VCaP (cell line): Measurements from ENCODE around the gene MEX3A.
A peak's percentile ranks its signal among the peaks of the same experiment; 100 is the strongest.
"Not testable (repeated sequence)": the region's sequence is repeated elsewhere in the genome, so short reads cannot be mapped to it uniquely, and the experiment has no call there.

Experiments used
- H3K27ac ChIP-seq: fragments of 450-650 bp; 2 replicates; pipeline ENCODE4 v1.5.1; 2017
- CTCF ChIP-seq: fragments of 450-650 bp; conservative IDR thresholded peaks from 2 replicates; pipeline ENCODE4 v1.5.1; 2017; ENCODE audit warnings: mild to moderate bottlenecking, moderate library complexity

The MEX3A gene

DNA sequence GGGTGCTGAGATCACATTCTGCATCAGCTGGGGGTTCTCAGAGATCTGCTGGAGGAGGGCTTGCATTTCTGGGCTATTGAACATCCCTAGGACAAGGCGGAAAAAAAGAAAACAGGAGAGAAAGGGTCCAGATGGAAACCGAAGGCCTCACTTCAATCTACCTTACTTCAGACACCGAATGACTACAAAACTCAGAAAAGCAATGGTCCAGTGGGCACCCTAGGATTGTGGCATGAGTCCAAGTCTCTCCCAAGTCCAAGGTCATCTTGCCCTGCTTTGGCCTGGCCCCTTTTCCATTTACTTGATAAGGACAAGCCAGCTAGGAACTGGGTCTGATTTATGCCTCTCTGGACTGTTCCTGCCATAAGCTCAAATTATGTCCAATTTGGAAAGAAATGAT is 39.4 kb downstream of the MEX3A start:
- no peak for TF ChIP-seq CTCF
- no peak overlapping the region for H3K27ac ChIP-seq

GRCh38 chr1:156034991-156035390 is 47.3 kb downstream of the MEX3A start:
- H3K27ac ChIP-seq, result not testable (repeated sequence)

GRCh38 chr1:156033011-156033410 is 49.3 kb downstream of the MEX3A start:
- no peak overlapping the region for H3K27ac ChIP-seq
- no peak for TF ChIP-seq CTCF

GRCh38 chr1:156026588-156026987 is 55.7 kb downstream of the MEX3A start:
- TF ChIP-seq CTCF, result no peak

DNA sequence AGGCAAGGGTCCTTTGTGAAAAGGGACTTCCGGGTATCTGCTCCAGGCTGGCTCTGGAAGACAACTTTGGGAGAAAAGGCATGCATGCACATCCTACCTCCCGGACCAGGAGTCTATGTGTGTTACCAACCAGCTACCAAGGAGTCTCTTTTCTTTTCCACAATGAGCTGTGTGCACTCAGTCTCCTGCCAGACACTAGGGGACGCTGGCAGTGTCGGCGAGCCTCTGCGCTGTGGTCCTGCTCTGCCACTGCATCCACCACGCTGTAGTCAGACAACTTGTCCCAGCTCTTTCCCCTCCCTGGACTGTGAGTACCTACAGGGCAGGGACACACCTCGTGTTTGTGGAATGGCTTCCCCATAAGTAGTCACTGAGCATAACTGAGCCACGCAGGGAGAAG is 56.4 kb downstream of the MEX3A start:
- H3K27ac ChIP-seq, result no peak overlapping the region
- TF ChIP-seq CTCF, result peak; percentile 54

More at GRCh38 chr1:156026588-156026987, 55.7 kb downstream of the MEX3A start:
- no peak overlapping the region for H3K27ac ChIP-seq

- no peak for TF ChIP-seq CTCF
- no peak overlapping the region for H3K27ac ChIP-seq
Observed at GRCh38 chr1:156024801-156025200, 57.5 kb downstream of the MEX3A start.
